B cell (primary cell): ENCODE measurements around the gene NPPA. TPM values are rescaled to one million over a fixed set of nuclear protein-coding genes. Genes with fewer than 3 reads are reported as not detected.

ENCODE experiments used
- ATAC-seq: fragments of 200-7000 bp; cut with Tn5 transposase; one replicate; pipeline ENCODE4 v1.10.0; 2021; ENCODE audit warnings: low read depth, mild to moderate bottlenecking, moderate number of reproducible peaks, moderate library complexity
- CTCF ChIA-PET: fragments of 350-600 bp; sonication (Branson Sonifier 250); formaldehyde crosslinking; loops from one replicate; lab custom pipeline; 2021; ENCODE audit warnings: antibody characterized with exemption, inconsistent platforms; lab: Charles Lee
- POLR2A ChIA-PET: fragments of 350-600 bp; sonication (Branson Sonifier 250); formaldehyde crosslinking; loops from one replicate; lab custom pipeline; 2021; ENCODE audit warnings: antibody characterized with exemption; lab: Charles Lee
- DNase-seq: peaks from one replicate; pipeline ENCODE4 v3.0.0; 2013
- H2AFZ ChIP-seq: 2 replicates; pipeline ENCODE4 v1.6.1; 2012; ENCODE audit warnings: mild to moderate bottlenecking, low read depth, low read length; ENCODE audit not compliant: insufficient read depth, poor library complexity, severe bottlenecking
- H3K27ac ChIP-seq, 2 donors: 1 replicate in 1 of 2; 2 replicates in 1 of 2; pipeline ENCODE4 v1.5.1; 2012 to 2013; ENCODE audit warnings: low read length in 2 of 2, mild to moderate bottlenecking in 2 of 2, moderate library complexity in 1 of 2
- H3K27me3 ChIP-seq, 4 experiments: fragments of 200-600 bp in 1 of 4; sonication (generic) in 1 of 4; replicated peaks in 1 of 4; 1 replicate in 2 of 4; 2 replicates in 2 of 4; pipeline versions ENCODE4 v1.6.1 to v1.7.0; 2013 to 2016; ENCODE audit warnings: low read length in 3 of 4, mild to moderate bottlenecking in 2 of 4, mixed read lengths in 1 of 4, moderate library complexity in 1 of 4; ENCODE audit not compliant: insufficient read depth in 4 of 4, control insufficient read depth in 3 of 4; ENCODE audit errors: control extremely low read depth in 1 of 4
- H3K36me3 ChIP-seq, 2 experiments: replicated peaks in 1 of 2; 1 replicate in 1 of 2; 2 replicates in 1 of 2; pipeline versions ENCODE4 v1.6.1 to v1.7.1; 2013; ENCODE audit warnings: low read length in 1 of 2; ENCODE audit not compliant: insufficient read depth in 2 of 2, control insufficient read depth in 1 of 2; ENCODE audit errors: control extremely low read depth in 1 of 2, extremely low read depth in 1 of 2
- H3K4me1 ChIP-seq, 2 donors: fragments of 200-600 bp in 1 of 2; sonication (generic) in 1 of 2; 1 replicate in 1 of 2; 2 replicates in 1 of 2; pipeline versions ENCODE4 v1.5.1 to v1.6.1; 2013 to 2017; ENCODE audit warnings: low read length in 2 of 2; ENCODE audit not compliant: control insufficient read depth in 2 of 2, insufficient read depth in 2 of 2
- H3K4me2 ChIP-seq: replicated peaks from 2 replicates; pipeline ENCODE3; 2012; ENCODE audit warnings: mild to moderate bottlenecking, low read depth, low read length; ENCODE audit not compliant: poor library complexity, severe bottlenecking
- H3K4me3 ChIP-seq, 5 experiments: fragments of 200-600 bp in 1 of 5; sonication (generic) in 1 of 5; 1 replicate in 3 of 5; 2 replicates in 2 of 5; pipeline versions ENCODE4 v1.5.1 to v1.7.0; 2011 to 2016; ENCODE audit warnings: low read length in 4 of 5, mild to moderate bottlenecking in 4 of 5, low read depth in 2 of 5, control low read depth in 1 of 5, moderate library complexity in 1 of 5; ENCODE audit not compliant: insufficient read depth in 1 of 5; ENCODE audit errors: control extremely low read depth in 1 of 5, extremely low read depth in 1 of 5
- H3K79me2 ChIP-seq: fragments of 200-600 bp; sonication (generic); one replicate; pipeline ENCODE4 v1.6.0; 2016; ENCODE audit warnings: low read length; ENCODE audit not compliant: control insufficient read depth, insufficient read depth
- H3K9ac ChIP-seq: fragments of 200-600 bp; sonication (generic); 2 replicates; pipeline ENCODE4 v1.6.1; 2017; ENCODE audit warnings: mild to moderate bottlenecking, low read length, moderate library complexity
- H3K9me3 ChIP-seq, 3 donors: one replicate each; pipeline versions ENCODE4 v1.6.1 to v1.7.1; 2013; ENCODE audit warnings: low read length in 2 of 3; ENCODE audit not compliant: control insufficient read depth in 2 of 3, insufficient read depth in 1 of 3; ENCODE audit errors: control extremely low read depth in 1 of 3
- H4K20me1 ChIP-seq: 2 replicates; pipeline ENCODE4 v1.6.0; 2012; ENCODE audit warnings: mild to moderate bottlenecking, low read length; ENCODE audit not compliant: insufficient read depth, control insufficient read depth, poor library complexity, severe bottlenecking
- H3K27ac Mint-ChIP-seq: one replicate; pipeline ENCODE4 v1.8.0; 2021; ENCODE audit warnings: mixed read lengths
- H3K27me3 Mint-ChIP-seq: one replicate; pipeline ENCODE4 v1.8.0; 2021; ENCODE audit warnings: mixed read lengths
- H3K4me1 Mint-ChIP-seq: one replicate; pipeline ENCODE4 v1.8.0; 2021; ENCODE audit warnings: mixed read lengths
- H3K4me3 Mint-ChIP-seq: one replicate; pipeline ENCODE4 v1.8.0; 2021; ENCODE audit warnings: mixed read lengths
- H3K9me3 Mint-ChIP-seq: one replicate; pipeline ENCODE4 v1.8.0; 2022; ENCODE audit warnings: mixed read lengths; ENCODE audit not compliant: insufficient read depth
- EZH2 ChIP-seq: IDR thresholded peaks from 2 replicates; pipeline ENCODE4 v1.6.1; 2012; ENCODE audit warnings: borderline replicate concordance, low read depth, mild to moderate bottlenecking, moderate library complexity, low read length; ENCODE audit not compliant: insufficient read depth, poor library complexity, severe bottlenecking
- WGBS: methylation state at CpG from one replicate; pipeline ENCODE4 v1.1.5; 2013; ENCODE audit warnings: missing lambda C conversion rate; ENCODE audit not compliant: insufficient coverage; 5-methylcytosine and 5-hydroxymethylcytosine counted together
- intact Hi-C: fragments of 100-400 bp; cut with micrococcal nuclease; formaldehyde crosslinking; loops from one replicate; pipeline ENCODE4 v1.10.0; 2022
- polyA plus RNA-seq: library from polyadenylated mRNA; depleted of rRNA; stranded (reverse); fragments of >200 nt; gene quantifications from 2 replicates; pipeline ENCODE4 v1.2.3, GENCODE V29; 2012
- total RNA-seq, 2 donors: library from RNA; stranded (reverse); fragments of 120-200 nt in 1 of 2; gene quantifications; 1 replicate in 1 of 2; 2 replicates in 1 of 2; pipeline versions ENCODE4 v1.2.3 to v1.2.4, GENCODE V29; 2013 to 2022
- TF ChIP-seq, protein P1 (sequence below): fragments of 200-600 bp; IDR thresholded peaks from one replicate; pipeline ENCODE4 v1.8.0; 2022; ENCODE audit warnings: antibody characterized with exemption, mild to moderate bottlenecking

NPPA gene
- total and polyA plus RNA-seq, 2 donors (not counting 1 experiment from before 2014, with no cell fraction given), result not detected

DNA sequence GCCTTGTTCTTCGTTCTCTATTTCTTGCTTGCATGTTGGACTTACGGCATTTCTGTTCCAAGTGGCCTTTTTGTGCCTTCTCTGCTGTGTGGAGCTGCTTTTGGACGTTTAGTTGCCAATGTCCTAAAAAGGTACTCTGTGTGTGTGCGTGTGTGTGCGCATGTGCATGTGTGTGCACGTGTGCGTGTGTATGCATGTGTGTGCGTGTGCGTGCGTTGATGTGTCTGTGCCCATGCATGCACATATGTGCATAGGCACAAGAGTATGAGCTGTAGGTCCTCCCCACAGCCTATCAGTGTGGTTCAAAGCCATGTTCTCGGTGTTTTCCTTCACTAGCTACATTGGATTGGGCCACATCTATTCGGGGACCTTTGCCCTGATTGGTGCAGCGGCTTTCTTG lies 13.7 kb downstream of the NPPA start:
- Mint-ChIP-seq H3K4me1 (peaks cover 6% of the 10 kb centered on the region), H3K9me3 (no peaks in the 10 kb centered on the region), H3K27me3 (no peaks in the 10 kb centered on the region), H3K27ac (no peak overlapping the region), H3K4me3 (no peak overlapping the region)
- Histone ChIP-seq H4K20me1 (peaks cover 7% of the 10 kb centered on the region), H3K4me3 (no peak overlapping the region), H2AFZ (no peak overlapping the region), H3K4me2 (no peak overlapping the region), H3K9me3 (no peaks in the 10 kb centered on the region), H3K9ac (no peak overlapping the region), H3K27me3 (no peaks in the 10 kb centered on the region), H3K79me2 (peaks cover 3% of the 10 kb centered on the region), H3K27ac (no peak overlapping the region), H3K36me3 (peaks cover 0 to 90% of the 10 kb centered on the region in 2 experiments), H3K4me1 (no peaks in the 10 kb centered on the region)
- 98% methylated on average over 13 of the region's 13 CpGs for WGBS
- intact Hi-C loops, result no loop called here
- TF ChIP-seq EZH2, result no peak
- TF ChIP-seq, protein P1, sequence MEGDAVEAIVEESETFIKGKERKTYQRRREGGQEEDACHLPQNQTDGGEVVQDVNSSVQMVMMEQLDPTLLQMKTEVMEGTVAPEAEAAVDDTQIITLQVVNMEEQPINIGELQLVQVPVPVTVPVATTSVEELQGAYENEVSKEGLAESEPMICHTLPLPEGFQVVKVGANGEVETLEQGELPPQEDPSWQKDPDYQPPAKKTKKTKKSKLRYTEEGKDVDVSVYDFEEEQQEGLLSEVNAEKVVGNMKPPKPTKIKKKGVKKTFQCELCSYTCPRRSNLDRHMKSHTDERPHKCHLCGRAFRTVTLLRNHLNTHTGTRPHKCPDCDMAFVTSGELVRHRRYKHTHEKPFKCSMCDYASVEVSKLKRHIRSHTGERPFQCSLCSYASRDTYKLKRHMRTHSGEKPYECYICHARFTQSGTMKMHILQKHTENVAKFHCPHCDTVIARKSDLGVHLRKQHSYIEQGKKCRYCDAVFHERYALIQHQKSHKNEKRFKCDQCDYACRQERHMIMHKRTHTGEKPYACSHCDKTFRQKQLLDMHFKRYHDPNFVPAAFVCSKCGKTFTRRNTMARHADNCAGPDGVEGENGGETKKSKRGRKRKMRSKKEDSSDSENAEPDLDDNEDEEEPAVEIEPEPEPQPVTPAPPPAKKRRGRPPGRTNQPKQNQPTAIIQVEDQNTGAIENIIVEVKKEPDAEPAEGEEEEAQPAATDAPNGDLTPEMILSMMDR, result no peak
- ATAC-seq (no peak), DNase-seq (no peak)
- ChIA-PET CTCF (interaction anchor here (1.5 kb wide), 1 partner anchor 133 kb away, joined by 3 read pairs; no protein-coding TSS in a partner anchor), POLR2A (interaction anchor here (0.7 kb wide), 1 partner anchor 19 kb away, joined by 4 read pairs; no protein-coding TSS in a partner anchor)

GRCh38 chr1:11833497-11833896 lies 14.1 kb downstream of the NPPA start:
- 94% methylated on average over 7 of the region's 8 CpGs for WGBS
- Histone ChIP-seq H3K4me1 (no peaks in the 10 kb centered on the region), H3K9ac (no peak overlapping the region), H3K27me3 (no peaks in the 10 kb centered on the region), H3K27ac (no peak overlapping the region), H3K4me3 (no peak overlapping the region), H3K4me2 (no peak overlapping the region), H3K79me2 (peaks cover 3% of the 10 kb centered on the region), H2AFZ (no peak overlapping the region), H3K36me3 (peaks cover 0 to 90% of the 10 kb centered on the region in 2 experiments), H4K20me1 (peaks cover 3% of the 10 kb centered on the region), H3K9me3 (no peaks in the 10 kb centered on the region)
- no peaks in the 10 kb centered on the region for H3K27me3 Mint-ChIP-seq
- intact Hi-C loops, result no loop called here
- peaks cover 2% of the 10 kb centered on the region for H3K4me1 Mint-ChIP-seq
- H3K27ac Mint-ChIP-seq, result no peak overlapping the region
- no peak overlapping the region for H3K4me3 Mint-ChIP-seq
- no peaks in the 10 kb centered on the region for H3K9me3 Mint-ChIP-seq
- DNase-seq (no peak), ATAC-seq (no peak)
- CTCF ChIA-PET, result interaction anchor here (1.5 kb wide), 1 partner anchor 134 kb away, joined by 3 read pairs; no protein-coding TSS in a partner anchor
- POLR2A ChIA-PET, result interaction anchor here (0.7 kb wide), 1 partner anchor 19 kb away, joined by 4 read pairs; no protein-coding TSS in a partner anchor
- TF ChIP-seq, protein P1, result no peak
- no peak for TF ChIP-seq EZH2
